ENCODE results near the gene PRICKLE2.

DNA sequence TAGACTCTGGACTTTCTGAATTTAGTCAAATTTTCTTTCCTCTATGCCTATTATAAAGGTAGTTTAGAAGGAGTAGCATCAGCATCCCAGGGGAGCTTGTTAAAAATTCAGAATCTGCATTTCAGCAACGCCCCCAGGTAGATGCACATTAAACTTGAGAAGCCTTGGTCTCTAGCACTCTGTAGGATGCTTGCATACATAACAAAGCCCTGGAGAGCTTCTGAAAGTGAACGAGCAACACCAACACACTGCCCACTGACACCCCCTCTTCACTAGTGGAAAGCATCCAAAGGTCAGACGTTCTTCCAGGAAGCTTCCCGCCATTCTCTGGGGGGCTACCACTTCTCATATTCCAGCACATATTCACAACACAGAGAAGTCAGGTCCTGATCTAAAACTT lies 6.5 kb downstream of the PRICKLE2 start:
- TF ChIP-seq, protein P1, sequence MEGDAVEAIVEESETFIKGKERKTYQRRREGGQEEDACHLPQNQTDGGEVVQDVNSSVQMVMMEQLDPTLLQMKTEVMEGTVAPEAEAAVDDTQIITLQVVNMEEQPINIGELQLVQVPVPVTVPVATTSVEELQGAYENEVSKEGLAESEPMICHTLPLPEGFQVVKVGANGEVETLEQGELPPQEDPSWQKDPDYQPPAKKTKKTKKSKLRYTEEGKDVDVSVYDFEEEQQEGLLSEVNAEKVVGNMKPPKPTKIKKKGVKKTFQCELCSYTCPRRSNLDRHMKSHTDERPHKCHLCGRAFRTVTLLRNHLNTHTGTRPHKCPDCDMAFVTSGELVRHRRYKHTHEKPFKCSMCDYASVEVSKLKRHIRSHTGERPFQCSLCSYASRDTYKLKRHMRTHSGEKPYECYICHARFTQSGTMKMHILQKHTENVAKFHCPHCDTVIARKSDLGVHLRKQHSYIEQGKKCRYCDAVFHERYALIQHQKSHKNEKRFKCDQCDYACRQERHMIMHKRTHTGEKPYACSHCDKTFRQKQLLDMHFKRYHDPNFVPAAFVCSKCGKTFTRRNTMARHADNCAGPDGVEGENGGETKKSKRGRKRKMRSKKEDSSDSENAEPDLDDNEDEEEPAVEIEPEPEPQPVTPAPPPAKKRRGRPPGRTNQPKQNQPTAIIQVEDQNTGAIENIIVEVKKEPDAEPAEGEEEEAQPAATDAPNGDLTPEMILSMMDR (IDR thresholded peaks at IDR 0.05; ENCODE audit: insufficient read depth, low read depth, low read length), result no peak
- TF ChIP-seq EZH2 (IDR thresholded peaks at IDR 0.05; ENCODE audit: insufficient read depth, low read length), result no peak
